Measurements from ENCODE around the gene SGSM2.

SGSM2 gene

GRCh38 chr17:2376107-2376506 is 38.8 kb downstream of the SGSM2 start:
- no peak for DNase-seq (ENCODE audit: low read depth, low spot score)
- H3K4me3 ChIP-seq (ENCODE audit: low read depth, low read length), result no peak overlapping the region
- TF ChIP-seq, protein P1, sequence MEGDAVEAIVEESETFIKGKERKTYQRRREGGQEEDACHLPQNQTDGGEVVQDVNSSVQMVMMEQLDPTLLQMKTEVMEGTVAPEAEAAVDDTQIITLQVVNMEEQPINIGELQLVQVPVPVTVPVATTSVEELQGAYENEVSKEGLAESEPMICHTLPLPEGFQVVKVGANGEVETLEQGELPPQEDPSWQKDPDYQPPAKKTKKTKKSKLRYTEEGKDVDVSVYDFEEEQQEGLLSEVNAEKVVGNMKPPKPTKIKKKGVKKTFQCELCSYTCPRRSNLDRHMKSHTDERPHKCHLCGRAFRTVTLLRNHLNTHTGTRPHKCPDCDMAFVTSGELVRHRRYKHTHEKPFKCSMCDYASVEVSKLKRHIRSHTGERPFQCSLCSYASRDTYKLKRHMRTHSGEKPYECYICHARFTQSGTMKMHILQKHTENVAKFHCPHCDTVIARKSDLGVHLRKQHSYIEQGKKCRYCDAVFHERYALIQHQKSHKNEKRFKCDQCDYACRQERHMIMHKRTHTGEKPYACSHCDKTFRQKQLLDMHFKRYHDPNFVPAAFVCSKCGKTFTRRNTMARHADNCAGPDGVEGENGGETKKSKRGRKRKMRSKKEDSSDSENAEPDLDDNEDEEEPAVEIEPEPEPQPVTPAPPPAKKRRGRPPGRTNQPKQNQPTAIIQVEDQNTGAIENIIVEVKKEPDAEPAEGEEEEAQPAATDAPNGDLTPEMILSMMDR (IDR thresholded peaks at IDR 0.05; ENCODE audit: low read depth, low read length), result no peak
- in situ Hi-C loops (cut with HindIII; ENCODE audit: low sequenced_read_pairs), result no loop called here

- TF ChIP-seq, protein P1 (IDR thresholded peaks at IDR 0.05; ENCODE audit: low read depth, low read length), result no peak
- no peak for DNase-seq (ENCODE audit: low read depth, low spot score)
- in situ Hi-C loops (cut with HindIII; ENCODE audit: low sequenced_read_pairs), result no loop called here
- H3K4me3 ChIP-seq (ENCODE audit: low read depth, low read length), result no peak overlapping the region
Measured at GRCh38 chr17:2377659-2378058, 40.4 kb downstream of the SGSM2 start.

DNA sequence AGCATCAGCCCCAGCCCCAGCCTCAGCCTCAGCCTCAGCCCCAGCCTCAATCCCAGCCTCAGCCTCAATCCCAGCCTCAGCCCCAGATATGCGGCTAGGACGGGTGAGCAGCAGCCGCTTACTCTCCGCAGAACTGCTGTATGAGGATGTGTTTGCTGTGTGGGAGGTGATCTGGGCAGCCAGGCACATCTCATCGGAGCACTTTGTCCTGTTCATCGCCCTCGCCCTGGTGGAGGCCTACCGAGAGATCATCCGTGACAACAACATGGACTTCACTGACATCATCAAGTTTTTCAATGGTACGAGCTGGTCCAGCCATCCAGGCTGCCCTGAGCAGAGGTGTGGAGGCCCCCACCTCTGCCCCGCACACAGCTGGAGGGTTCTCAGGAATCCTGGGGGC is 41.6 kb downstream of the SGSM2 start:
- in situ Hi-C loops (cut with HindIII; ENCODE audit: low sequenced_read_pairs), result no loop called here
- TF ChIP-seq, protein P1 (IDR thresholded peaks at IDR 0.05; ENCODE audit: low read depth, low read length), result no peak
- H3K4me3 ChIP-seq (ENCODE audit: low read depth, low read length), result no peak overlapping the region
- DNase-seq (ENCODE audit: low read depth, low spot score), result no peak

- TF ChIP-seq, protein P1 (IDR thresholded peaks at IDR 0.05; ENCODE audit: low read depth, low read length), result no peak
- no peak for DNase-seq (ENCODE audit: low read depth, low spot score)
- in situ Hi-C loops (cut with HindIII; ENCODE audit: low sequenced_read_pairs), result no loop called here
- H3K4me3 ChIP-seq (ENCODE audit: low read depth, low read length), result no peak overlapping the region
Measured at GRCh38 chr17:2379489-2380225, 42.4 kb downstream of the SGSM2 start.

DNA sequence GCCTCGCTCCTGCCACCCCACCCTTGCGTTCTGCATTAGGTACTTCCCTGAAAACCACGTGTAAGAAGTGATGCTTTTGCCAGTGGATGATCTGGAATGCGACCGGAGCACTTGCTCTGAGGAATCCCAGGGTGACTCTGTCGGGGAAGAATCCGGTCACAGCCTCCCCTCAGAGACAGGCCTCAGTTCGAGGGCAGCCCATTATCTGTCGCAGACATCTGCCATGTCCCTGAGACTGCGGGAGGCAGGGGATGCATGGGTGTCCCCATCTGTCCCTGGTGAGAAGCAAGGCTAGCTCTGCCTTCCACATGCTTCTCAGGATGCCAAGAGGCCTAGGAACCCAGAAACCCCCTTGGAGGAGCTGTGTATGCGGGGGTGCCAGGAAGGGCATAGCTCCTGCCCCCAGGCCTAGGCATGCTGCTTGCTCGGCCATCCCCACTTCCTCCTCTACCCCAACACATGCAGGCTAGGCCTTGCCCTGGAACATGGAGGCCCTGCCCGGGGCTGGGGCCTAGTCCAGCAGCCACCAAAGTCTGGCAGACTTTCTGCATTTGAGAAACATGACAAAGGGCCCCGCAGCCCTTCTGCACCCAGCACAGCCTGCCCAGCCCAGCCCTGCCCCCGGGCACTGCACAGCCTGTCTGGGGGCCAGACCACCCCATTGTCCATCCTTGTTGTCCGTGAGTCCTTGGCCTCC is 43.1 kb downstream of the SGSM2 start:
- DNase-seq (ENCODE audit: low read depth, low spot score), result no peak
- in situ Hi-C loops (cut with HindIII; ENCODE audit: low sequenced_read_pairs), result no loop called here
- TF ChIP-seq, protein P1 (IDR thresholded peaks at IDR 0.05; ENCODE audit: low read depth, low read length), result no peak
- no peak overlapping the region for H3K4me3 ChIP-seq (ENCODE audit: low read depth, low read length)

DNA sequence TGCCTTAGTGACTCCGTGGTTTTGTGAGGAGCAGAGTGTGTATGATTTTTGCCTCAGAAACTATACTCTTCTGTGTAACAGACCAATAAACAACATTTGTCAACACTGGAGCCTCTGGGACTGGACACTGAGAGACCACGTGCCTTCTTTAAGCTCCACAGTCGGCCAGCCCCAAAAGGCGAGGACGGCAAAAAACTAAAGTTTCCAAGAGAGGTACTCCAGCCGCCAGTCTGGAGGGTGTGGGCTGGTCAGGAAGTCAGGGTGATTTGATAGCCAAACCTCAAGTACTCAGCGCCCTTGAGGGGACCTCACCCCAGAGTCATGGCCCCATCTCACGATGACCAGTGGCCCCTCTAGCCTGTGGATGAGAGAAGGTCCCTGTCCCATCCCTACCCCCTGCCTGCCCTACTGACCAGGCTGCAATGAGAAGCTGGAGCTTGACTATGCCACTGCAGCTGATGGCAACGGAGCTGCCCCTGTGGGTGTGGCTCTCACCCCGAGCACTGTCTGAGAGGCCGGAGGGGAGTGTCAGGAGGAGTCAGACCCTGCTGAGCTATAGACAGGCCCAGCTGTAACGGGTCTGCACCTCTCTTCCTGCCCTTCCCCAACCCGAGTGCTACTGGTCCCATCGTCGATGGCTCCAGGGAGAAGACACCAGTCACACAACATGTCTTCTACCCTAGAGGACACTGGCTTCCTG is 43.8 kb downstream of the SGSM2 start:
- no peak overlapping the region for H3K4me3 ChIP-seq (ENCODE audit: low read depth, low read length)
- TF ChIP-seq, protein P1 (IDR thresholded peaks at IDR 0.05; ENCODE audit: low read depth, low read length), result no peak
- in situ Hi-C loops (cut with HindIII; ENCODE audit: low sequenced_read_pairs), result no loop called here
- no peak for DNase-seq (ENCODE audit: low read depth, low spot score)

Measured in astrocyte of the spinal cord (primary cell).